ENCODE measurements around the gene ZNF407. TPM values are rescaled to one million over a fixed set of nuclear protein-coding genes. Genes with fewer than 3 reads are reported as not detected.

ZNF407 gene
- total RNA-seq, 3 donors from 2014 or later, result 13.1 to 13.8 (median 13.4) TPM

DNA sequence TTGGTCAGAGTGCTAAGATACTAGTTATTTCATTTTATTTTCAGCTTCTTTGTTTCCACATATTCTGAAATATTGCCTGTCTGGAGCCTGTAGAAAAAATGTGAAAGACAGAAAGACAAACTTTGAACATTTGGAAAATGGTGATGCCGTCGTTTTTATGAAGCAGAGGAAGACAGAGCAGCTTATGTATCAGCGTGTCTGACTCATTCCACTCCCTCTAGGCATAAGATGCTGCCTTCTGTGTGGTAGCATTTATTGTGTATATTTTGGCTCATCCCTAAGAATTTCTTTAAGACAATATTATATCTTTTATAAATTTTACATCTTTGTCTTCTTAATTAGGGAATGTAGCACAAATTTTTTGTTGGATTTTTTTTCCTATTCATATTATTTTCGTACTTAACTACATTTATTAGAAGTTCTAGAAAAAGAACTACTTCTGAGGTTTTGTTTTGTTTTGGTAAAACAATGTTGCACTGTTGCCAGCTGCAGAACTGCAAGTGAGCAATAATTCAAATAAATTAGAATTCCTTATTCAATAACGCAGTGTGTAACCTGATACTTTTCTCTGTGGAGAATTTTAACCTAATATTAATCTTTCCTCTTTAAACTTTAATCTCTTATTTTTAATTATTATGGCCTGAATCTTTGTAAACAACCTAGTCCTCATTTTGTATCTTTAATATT is 300.4 kb downstream of the ZNF407 start:
- Mint-ChIP-seq H3K36me3 (ENCODE audit: insufficient read depth) (peaks cover 11% of the 10 kb centered on the region), H3K9me3 (no peaks in the 10 kb centered on the region)

DNA sequence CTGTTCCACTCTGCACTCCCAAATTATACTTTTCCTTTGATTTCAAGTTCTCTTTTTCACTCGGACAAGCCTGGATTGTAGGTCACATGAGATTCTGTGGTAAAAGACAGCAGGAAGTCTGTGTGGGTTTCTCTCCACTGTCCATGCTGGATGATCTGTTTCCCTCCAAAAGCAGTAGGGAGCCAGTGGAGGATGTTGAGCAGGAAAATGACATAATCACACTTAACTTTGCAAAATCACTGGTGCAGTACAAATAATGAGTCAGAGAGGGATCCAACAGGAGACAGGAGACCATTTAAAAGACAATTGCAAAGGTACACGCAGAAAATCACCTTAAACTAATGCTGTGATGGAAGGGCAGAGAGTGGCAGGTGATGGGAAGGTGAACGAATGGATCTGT is 301.3 kb downstream of the ZNF407 start:
- Mint-ChIP-seq H3K9me3 (no peaks in the 10 kb centered on the region), H3K36me3 (ENCODE audit: insufficient read depth) (peaks cover 12% of the 10 kb centered on the region), H3K27me3 (ENCODE audit: low read depth) (no peaks in the 10 kb centered on the region), H3K4me3 (no peak overlapping the region), H3K4me1 (ENCODE audit: low read depth) (peaks cover 9% of the 10 kb centered on the region)
- DNase-seq, result no peak
- no peak for ATAC-seq

More for the DNA sequence above, 300.4 kb downstream of the ZNF407 start:
- Mint-ChIP-seq H3K4me3 (no peak overlapping the region), H3K4me1 (ENCODE audit: low read depth) (peaks cover 9% of the 10 kb centered on the region), H3K27me3 (ENCODE audit: low read depth) (no peaks in the 10 kb centered on the region)
- ATAC-seq (no peak), DNase-seq (no peak)

DNA sequence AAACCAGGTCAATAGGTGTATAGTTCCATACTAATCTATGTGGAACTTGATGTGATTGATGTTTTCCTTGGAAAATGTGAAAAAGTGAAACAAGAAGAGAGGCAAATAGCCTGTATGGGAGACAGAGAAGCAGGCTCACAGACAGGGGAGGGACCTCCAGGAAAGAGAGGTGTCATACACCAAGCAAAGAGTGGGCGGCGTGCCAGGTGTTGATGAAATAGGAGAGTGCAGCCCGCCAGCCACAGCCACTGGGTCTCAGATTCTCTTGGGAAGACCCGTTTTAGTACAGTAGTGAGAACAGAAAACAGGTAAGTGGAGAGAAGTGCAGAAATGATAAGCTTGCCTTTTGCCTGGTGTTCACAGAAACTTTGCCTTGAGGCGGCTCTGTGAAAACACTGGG is 301.9 kb downstream of the ZNF407 start:
- H3K27me3 Mint-ChIP-seq (ENCODE audit: low read depth), result no peaks in the 10 kb centered on the region
- no peaks in the 10 kb centered on the region for H3K9me3 Mint-ChIP-seq
- H3K4me3 Mint-ChIP-seq, result no peak overlapping the region
- ATAC-seq (no peak), DNase-seq (no peak)
- H3K4me1 Mint-ChIP-seq (ENCODE audit: low read depth), result peaks cover 9% of the 10 kb centered on the region
- peaks cover 14% of the 10 kb centered on the region for H3K36me3 Mint-ChIP-seq (ENCODE audit: insufficient read depth)

DNA sequence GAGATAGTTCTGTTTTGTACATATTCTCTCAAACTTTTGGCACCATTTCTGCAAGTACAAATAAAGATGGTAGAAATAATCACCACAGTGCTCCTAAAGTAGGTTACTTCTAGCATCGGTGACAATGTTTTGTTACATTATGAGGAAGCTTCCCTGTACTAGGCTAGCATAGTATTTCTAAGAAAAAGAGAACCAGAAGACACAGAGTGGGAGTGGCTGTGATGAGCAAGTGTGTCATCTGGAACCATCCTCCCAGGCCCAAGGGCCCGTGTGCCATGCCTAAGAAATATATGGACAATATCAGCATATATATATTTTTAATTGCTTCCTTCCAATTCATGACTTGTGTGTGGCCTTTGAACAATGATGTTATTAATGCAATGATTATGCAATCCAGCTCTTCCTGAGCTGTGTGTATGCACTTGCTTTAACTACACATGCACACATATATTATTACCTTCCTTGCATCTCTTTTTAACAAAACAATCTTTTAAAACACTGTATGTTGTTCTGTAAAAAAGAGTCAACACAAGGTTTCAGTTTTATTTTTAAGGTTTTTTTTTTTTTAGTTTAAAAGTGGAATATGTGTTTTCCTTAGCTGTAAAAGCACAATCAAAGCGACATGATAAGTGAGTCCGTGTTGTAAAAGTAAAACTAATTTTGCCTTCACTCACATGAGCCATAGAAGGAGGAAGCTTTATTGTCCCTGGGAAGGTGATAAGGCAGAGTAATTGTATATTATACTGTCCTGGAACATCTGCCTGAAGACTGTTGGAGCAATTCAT is 303.9 kb downstream of the ZNF407 start:
- no peaks in the 10 kb centered on the region for H3K9me3 Mint-ChIP-seq
- H3K27me3 Mint-ChIP-seq (ENCODE audit: low read depth), result no peaks in the 10 kb centered on the region
- DNase-seq, result no peak
- H3K4me1 Mint-ChIP-seq (ENCODE audit: low read depth), result peaks cover 5% of the 10 kb centered on the region
- ATAC-seq, result no peak
- H3K36me3 Mint-ChIP-seq (ENCODE audit: insufficient read depth), result peaks cover 18% of the 10 kb centered on the region
- H3K4me3 Mint-ChIP-seq, result no peak overlapping the region

DNA sequence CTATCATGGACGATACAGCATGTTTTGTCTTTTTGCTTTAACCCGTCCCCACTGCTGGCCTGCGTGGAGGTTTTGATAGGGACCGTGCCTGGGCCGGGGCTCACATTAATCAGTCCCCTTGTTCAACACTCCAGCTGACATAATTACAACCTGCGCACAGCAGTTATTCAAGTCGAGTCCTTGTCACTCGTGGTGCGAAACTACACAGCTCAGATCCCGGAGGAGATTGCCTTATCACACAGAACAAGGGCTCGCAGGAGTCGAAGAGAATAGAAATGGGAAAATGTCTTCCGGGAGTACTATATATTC is 304.4 kb downstream of the ZNF407 start:
- no peak for DNase-seq
- peaks cover 18% of the 10 kb centered on the region for H3K36me3 Mint-ChIP-seq (ENCODE audit: insufficient read depth)
- H3K27me3 Mint-ChIP-seq (ENCODE audit: low read depth), result no peaks in the 10 kb centered on the region
- no peaks in the 10 kb centered on the region for H3K9me3 Mint-ChIP-seq
- H3K4me1 Mint-ChIP-seq (ENCODE audit: low read depth), result peaks cover 5% of the 10 kb centered on the region
- no peak for ATAC-seq
- no peak overlapping the region for H3K4me3 Mint-ChIP-seq

DNA sequence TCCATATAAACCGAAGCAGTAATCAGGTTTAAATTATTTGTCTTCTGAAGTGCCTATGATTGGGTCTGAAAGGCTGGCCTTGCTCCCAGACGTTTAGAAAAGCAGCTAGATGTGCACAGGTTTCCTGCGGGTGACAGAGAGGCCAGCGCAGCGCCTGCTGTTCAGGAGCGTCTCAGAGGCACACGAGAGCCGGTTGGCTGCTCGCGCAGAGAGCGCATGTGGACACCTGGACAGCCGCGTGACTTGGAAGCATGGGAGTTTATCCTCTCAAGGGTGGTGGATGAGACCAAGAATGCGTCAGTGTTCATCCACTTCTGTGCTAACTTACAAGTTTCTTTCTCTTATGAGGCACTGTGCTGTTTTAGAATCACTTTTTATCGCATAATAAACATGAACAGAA is 307.6 kb downstream of the ZNF407 start:
- Mint-ChIP-seq H3K4me1 (ENCODE audit: low read depth) (peaks cover 5% of the 10 kb centered on the region), H3K9me3 (no peaks in the 10 kb centered on the region), H3K4me3 (no peak overlapping the region), H3K36me3 (ENCODE audit: insufficient read depth) (peaks cover 16% of the 10 kb centered on the region), H3K27me3 (ENCODE audit: low read depth) (no peaks in the 10 kb centered on the region)
- ATAC-seq, result no peak
- DNase-seq, result no peak

DNA sequence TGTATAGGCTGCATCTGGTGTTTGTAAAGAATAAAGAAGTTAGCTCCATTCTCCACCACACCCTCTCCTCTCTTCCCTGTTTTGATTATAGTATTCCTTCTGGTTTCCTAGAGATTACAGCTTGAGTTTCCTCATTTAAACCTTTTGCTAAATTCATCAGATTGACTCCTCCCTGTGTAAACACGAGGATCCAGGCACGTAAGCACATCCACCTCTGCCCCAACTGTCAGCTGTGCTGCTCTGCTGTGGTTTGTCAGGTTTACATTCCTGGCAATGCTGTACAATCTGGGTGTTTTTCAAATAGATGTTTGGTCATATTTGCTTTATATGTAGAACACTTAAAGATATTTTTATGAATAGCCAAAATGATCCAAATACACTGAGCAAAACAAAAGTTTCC is 308.5 kb downstream of the ZNF407 start:
- no peaks in the 10 kb centered on the region for H3K27me3 Mint-ChIP-seq (ENCODE audit: low read depth)
- no peaks in the 10 kb centered on the region for H3K9me3 Mint-ChIP-seq
- DNase-seq (no peak), ATAC-seq (no peak)
- no peak overlapping the region for H3K4me3 Mint-ChIP-seq
- H3K36me3 Mint-ChIP-seq (ENCODE audit: insufficient read depth), result peaks cover 16% of the 10 kb centered on the region
- peaks cover under 1% of the 10 kb centered on the region for H3K4me1 Mint-ChIP-seq (ENCODE audit: low read depth)

DNA sequence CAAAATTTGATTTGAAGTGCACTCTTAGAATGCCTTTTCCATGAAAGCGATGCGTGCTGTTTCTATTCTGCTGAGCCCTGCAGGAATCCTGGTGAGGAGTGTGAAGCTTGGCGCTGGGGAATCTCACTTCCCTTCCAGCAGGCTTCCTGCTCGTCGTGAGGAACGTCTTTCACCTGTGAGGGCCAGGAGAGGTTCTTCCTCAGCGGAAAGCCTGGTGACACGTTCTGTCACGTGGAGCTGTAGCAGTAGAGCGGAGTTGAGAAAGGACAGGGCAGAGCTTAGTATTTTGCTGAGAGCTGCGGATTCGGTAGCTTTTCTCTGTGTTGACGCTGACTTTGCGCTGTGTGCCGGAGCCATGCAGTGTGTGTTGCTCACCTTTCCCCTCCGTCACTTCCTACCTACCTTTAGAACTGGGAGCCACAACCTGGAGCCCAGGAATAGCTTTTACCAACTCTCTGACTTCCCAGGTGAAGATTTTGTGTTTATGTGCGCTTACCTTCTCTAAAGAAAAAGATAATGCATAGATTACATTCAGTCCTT is 316.5 kb downstream of the ZNF407 start:
- no peaks in the 10 kb centered on the region for H3K9me3 Mint-ChIP-seq
- no peak overlapping the region for H3K4me3 Mint-ChIP-seq
- H3K27me3 Mint-ChIP-seq (ENCODE audit: low read depth), result no peaks in the 10 kb centered on the region

DNA sequence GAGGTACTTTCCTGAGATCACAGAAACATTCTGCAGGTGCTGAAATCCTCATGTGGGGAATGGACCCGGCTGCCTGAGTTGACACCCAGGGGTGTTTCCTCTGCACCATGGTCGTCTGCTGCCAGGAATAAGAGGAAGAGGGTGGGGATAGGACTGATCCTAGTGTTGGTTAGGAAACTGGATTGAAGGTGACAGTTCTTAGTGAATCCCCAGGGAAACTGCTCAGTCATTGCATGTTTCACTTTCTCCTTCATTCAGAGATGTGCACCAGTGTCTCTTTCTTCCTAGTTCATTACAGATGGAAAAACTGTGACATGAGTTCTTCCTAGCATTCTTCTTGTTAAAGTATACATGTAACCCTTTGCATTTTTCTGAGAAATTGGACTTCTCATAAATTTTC is 317.0 kb downstream of the ZNF407 start:
- no peaks in the 10 kb centered on the region for H3K4me1 Mint-ChIP-seq (ENCODE audit: low read depth)
- DNase-seq, result no peak
- no peak for ATAC-seq

More for the DNA sequence above, 316.5 kb downstream of the ZNF407 start:
- ATAC-seq (no peak), DNase-seq (no peak)
- Mint-ChIP-seq H3K36me3 (ENCODE audit: insufficient read depth) (peaks cover 2% of the 10 kb centered on the region), H3K4me1 (ENCODE audit: low read depth) (no peaks in the 10 kb centered on the region)

DNA sequence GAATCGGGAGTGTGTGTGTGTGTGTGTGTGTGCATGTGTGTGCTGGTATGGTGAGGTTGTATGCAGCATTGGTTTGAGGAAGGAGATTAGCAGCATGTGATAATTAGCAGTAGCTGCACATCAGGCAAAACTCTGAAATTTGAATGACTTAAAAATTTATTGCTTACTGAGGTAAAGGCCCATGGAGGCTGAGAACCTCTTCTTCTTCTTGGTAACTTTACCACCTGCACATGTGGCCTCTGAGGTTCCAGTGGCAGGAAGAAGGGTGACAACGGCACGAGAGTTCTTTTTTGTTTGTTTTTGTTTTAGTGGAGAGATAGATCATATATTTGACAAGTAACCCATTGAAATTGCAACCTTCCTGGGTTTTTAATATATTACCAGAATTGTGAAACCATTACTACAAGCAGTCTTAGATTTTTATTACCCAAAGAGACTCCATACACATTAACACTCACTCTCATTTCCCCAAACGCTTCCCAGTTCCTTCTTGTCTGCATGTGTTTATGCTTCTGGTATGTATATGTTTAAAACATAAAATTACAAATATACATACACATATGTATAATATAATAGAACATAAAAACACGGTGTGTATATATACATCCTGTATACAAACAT is 319.2 kb downstream of the ZNF407 start:
- no peak overlapping the region for H3K4me3 Mint-ChIP-seq
- H3K4me1 Mint-ChIP-seq (ENCODE audit: low read depth), result no peaks in the 10 kb centered on the region
- peaks cover 13% of the 10 kb centered on the region for H3K36me3 Mint-ChIP-seq (ENCODE audit: insufficient read depth)
- ATAC-seq (no peak), DNase-seq (no peak)
- no peaks in the 10 kb centered on the region for H3K9me3 Mint-ChIP-seq
- no peaks in the 10 kb centered on the region for H3K27me3 Mint-ChIP-seq (ENCODE audit: low read depth)

More for the DNA sequence above, 317.0 kb downstream of the ZNF407 start:
- H3K36me3 Mint-ChIP-seq (ENCODE audit: insufficient read depth), result peaks cover 6% of the 10 kb centered on the region
- no peaks in the 10 kb centered on the region for H3K27me3 Mint-ChIP-seq (ENCODE audit: low read depth)
- H3K4me3 Mint-ChIP-seq, result no peak overlapping the region
- no peaks in the 10 kb centered on the region for H3K9me3 Mint-ChIP-seq

DNA sequence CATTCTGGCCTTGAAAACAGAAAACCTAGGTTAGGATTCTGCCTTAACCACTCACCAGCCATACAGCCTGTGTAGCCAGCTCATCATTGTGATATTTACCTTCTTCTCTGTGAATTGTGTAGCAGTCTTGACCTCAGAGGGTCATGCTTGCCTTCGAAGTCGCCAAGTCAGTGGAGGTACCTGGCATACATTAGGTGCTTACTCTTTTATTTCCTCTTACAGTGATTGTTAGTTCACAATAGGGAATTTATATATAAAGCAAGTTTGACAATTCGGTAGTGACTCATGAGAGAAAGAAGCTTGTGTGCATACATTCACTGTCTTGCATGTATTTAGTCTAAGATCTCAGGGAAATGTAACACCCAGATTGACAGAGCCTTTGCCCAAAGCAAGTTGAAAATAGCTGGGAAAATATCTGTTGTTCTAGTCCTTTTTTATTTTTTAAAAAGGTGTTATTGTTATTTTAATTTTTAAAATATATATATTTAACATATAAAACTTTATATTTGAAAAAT is 320.7 kb downstream of the ZNF407 start:
- H3K4me1 Mint-ChIP-seq (ENCODE audit: low read depth), result no peaks in the 10 kb centered on the region
- ATAC-seq, result no peak
- H3K36me3 Mint-ChIP-seq (ENCODE audit: insufficient read depth), result peaks cover 11% of the 10 kb centered on the region
- H3K9me3 Mint-ChIP-seq, result no peaks in the 10 kb centered on the region
- no peak for DNase-seq
- no peaks in the 10 kb centered on the region for H3K27me3 Mint-ChIP-seq (ENCODE audit: low read depth)
- no peak overlapping the region for H3K4me3 Mint-ChIP-seq

DNA sequence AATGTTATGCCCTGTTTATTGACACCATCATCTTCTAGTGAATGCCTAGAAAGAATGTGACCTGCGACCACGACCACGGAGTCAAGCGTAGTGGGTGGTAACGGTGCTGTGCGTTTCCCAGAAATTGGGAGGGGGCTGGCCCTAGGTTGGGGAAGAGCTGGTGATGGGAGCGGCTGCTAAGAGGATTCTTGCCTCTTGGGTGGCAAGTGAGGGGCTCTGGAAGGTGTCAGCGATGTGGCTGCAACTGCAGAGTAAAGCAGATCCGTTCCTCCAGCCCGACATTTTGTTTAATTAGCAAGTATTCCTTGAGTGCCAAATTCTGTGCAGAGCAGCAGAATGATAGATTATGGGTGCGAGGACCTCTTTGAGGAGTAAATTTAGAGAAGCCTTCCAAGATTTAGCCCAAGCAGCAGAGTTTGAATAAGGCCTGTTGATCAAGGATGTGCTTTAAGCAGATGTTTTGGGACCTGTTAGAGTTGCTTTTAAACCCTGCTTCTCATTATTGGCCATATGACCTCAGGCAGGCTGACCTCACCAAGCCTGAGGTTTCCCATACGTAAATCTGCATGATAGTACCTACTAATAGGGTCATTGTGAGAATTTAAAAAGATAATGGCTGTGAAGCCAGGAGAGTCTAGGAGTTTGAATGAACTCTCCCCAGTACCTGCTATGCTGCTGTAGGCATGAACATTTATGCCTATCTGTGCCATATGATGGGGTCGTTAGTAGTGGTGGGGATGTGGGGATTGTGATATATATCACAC is 323.6 kb downstream of the ZNF407 start:
- Mint-ChIP-seq H3K9me3 (no peaks in the 10 kb centered on the region), H3K4me3 (no peak overlapping the region), H3K27me3 (ENCODE audit: low read depth) (no peaks in the 10 kb centered on the region)

DNA sequence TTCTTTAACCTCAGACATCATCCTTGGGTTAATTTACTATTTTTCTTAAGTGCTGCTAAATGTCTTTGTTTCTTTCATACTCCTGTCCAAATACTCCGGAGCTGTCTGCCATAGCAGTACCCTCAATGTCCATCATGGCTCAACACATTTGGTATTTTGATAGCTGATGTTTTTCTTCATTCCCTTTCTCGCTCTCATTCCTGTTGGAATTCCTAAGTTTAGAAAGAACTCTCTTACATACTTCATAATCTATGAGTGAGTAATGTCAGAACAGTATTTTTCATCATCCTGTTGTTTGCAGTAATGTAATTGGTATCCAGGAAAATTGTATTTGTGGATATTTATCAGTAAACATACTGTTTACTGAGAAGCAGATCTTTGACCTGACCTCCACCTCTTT is 328.4 kb downstream of the ZNF407 start:
- H3K36me3 Mint-ChIP-seq (ENCODE audit: insufficient read depth), result peaks cover 13% of the 10 kb centered on the region
- ATAC-seq, result no peak
- no peak for DNase-seq
- H3K9me3 Mint-ChIP-seq, result no peaks in the 10 kb centered on the region
- H3K4me1 Mint-ChIP-seq (ENCODE audit: low read depth), result no peaks in the 10 kb centered on the region
- H3K27me3 Mint-ChIP-seq (ENCODE audit: low read depth), result no peaks in the 10 kb centered on the region
- no peak overlapping the region for H3K4me3 Mint-ChIP-seq

More for the DNA sequence above, 323.6 kb downstream of the ZNF407 start:
- no peak for ATAC-seq
- Mint-ChIP-seq H3K4me1 (ENCODE audit: low read depth) (no peaks in the 10 kb centered on the region), H3K36me3 (ENCODE audit: insufficient read depth) (peaks cover 12% of the 10 kb centered on the region)
- no peak for DNase-seq
